Rectal smooth muscle tissue (tissue), 1 donor: ENCODE measurements around the gene TNNC1.
A peak's percentile ranks its signal among the peaks of the same experiment; 100 is the strongest.

Experiments used
- H3K27ac ChIP-seq: one replicate; pipeline ENCODE4 v1.7.0; 2013; ENCODE audit warnings: low read depth, low read length, inconsistent platforms
- H3K27me3 ChIP-seq: one replicate; pipeline ENCODE4 v1.7.0; 2013; ENCODE audit warnings: low read length; ENCODE audit not compliant: control insufficient read depth, insufficient read depth
- H3K36me3 ChIP-seq: one replicate; pipeline ENCODE4 v1.7.0; 2013; ENCODE audit warnings: low read length; ENCODE audit not compliant: control insufficient read depth, insufficient read depth
- H3K4me1 ChIP-seq: one replicate; pipeline ENCODE4 v1.7.0; 2013; ENCODE audit warnings: low read length; ENCODE audit not compliant: control insufficient read depth, insufficient read depth
- H3K4me3 ChIP-seq: one replicate; pipeline ENCODE4 v1.7.0; 2013; ENCODE audit warnings: low read length
- H3K9ac ChIP-seq: one replicate; pipeline ENCODE4 v1.7.0; 2013; ENCODE audit warnings: low read length

The TNNC1 gene

DNA sequence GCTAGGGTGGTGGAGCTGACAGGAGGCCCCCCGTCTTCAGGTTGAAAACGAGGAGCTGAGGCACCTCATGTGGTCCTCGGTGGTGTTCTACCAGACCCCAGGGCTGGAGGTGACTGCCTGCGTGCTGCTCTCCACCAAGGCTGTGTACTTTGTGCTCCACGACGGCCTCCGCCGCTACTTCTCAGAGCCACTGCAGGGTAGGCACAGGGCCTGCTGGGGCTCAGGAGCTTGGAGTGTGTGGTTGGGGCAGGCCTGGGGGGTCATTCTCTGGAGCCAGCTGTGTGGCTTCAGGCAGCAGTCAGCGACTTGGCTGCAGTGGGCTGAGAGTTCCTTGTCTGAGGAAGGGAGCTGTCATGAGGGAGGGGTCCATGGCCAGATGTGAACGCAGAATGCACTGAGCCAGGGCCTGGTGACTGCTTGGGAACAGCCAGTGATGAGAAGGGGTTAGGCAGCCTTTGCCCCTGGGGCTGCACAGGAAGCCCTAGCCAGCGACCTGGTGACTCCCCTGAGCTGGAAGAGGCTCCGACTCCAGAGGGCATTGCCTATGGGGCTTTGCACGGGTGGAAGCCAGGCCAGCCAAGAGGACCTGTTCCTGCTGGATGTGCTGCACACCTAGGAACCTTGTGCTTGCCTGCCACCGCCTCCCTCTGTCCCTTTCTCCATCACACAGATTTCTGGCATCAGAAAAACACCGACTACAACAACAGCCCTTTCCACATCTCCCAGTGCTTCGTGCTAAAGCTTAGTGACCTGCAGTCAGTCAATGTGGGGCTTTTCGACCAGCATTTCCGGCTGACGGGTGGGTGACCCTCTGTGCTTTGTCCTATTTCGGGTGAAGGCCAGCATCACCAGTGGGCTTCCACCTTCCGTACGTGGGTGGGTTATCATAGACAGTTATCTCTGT is 36.4 kb upstream of the TNNC1 start:
- Histone ChIP-seq H3K4me1 (no peaks in the 10 kb centered on the region), H3K27me3 (no peaks in the 10 kb centered on the region), H3K4me3 (no peak overlapping the region), H3K27ac (no peak overlapping the region), H3K9ac (no peak overlapping the region), H3K36me3 (peaks cover 45% of the 10 kb centered on the region)

DNA sequence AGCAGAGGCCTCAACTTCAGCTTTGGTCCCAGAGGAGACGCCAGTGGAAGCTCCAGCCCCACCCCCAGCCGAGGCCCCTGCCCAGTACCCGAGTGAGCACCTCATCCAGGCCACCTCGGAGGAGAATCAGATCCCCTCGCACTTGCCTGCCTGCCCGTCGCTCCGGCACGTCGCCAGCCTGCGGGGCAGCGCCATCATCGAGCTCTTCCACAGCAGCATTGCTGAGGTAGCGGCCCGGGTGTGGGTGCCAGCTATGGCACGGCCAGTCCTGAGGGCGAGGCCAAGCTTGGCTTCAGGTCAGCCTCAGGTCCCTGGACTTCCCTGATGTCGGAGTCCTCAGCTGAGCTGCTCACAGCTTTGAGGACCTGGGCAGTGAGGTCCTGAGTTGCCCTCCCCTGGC is 35.6 kb upstream of the TNNC1 start:
- Histone ChIP-seq H3K9ac (no peak overlapping the region), H3K27me3 (no peaks in the 10 kb centered on the region), H3K27ac (no peak overlapping the region), H3K36me3 (peaks cover 45% of the 10 kb centered on the region), H3K4me1 (no peaks in the 10 kb centered on the region), H3K4me3 (no peak overlapping the region)

DNA sequence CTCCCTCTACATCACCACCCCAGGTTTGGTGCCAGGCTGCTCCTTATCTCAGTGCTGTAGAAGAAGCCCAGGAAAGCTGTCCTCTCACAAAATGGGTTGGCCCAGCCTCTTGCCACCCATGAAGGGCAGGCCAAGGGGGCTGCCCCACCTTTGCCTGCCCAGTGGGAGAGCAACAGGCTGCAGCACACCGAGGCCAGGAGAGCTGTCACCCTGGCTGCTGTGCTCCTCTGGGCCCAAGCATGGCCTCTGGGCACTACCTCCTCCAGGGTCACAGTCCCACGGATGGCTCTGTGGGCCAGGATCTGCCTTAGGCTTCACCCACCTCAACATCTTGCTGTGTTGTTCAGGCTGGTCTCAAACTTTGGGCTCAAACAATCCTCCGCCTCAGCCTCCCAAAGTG is 34.9 kb upstream of the TNNC1 start:
- Histone ChIP-seq H3K9ac (no peak overlapping the region), H3K27me3 (no peaks in the 10 kb centered on the region), H3K36me3 (peaks cover 45% of the 10 kb centered on the region), H3K27ac (no peak overlapping the region), H3K4me1 (peaks cover under 1% of the 10 kb centered on the region), H3K4me3 (no peak overlapping the region)

DNA sequence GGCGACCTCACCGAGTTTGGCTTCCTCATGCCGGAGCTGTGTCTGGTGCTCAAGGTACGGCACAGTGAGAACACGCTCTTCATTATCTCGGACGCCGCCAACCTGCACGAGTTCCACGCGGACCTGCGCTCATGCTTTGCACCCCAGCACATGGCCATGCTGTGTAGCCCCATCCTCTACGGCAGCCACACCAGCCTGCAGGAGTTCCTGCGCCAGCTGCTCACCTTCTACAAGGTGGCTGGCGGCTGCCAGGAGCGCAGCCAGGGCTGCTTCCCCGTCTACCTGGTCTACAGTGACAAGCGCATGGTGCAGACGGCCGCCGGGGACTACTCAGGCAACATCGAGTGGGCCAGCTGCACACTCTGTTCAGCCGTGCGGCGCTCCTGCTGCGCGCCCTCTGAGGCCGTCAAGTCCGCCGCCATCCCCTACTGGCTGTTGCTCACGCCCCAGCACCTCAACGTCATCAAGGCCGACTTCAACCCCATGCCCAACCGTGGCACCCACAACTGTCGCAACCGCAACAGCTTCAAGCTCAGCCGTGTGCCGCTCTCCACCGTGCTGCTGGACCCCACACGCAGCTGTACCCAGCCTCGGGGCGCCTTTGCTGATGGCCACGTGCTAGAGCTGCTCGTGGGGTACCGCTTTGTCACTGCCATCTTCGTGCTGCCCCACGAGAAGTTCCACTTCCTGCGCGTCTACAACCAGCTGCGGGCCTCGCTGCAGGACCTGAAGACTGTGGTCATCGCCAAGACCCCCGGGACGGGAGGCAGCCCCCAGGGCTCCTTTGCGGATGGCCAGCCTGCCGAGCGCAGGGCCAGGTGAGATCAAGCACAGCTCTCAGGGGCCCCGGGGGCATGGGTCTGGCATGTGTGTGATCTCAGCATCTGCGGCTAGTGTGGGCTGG is 34.2 kb upstream of the TNNC1 start:
- Histone ChIP-seq H3K27me3 (no peaks in the 10 kb centered on the region), H3K36me3 (peaks cover 48% of the 10 kb centered on the region), H3K4me3 (no peak overlapping the region), H3K27ac (no peak overlapping the region), H3K9ac (no peak overlapping the region), H3K4me1 (peaks cover 6% of the 10 kb centered on the region)

DNA sequence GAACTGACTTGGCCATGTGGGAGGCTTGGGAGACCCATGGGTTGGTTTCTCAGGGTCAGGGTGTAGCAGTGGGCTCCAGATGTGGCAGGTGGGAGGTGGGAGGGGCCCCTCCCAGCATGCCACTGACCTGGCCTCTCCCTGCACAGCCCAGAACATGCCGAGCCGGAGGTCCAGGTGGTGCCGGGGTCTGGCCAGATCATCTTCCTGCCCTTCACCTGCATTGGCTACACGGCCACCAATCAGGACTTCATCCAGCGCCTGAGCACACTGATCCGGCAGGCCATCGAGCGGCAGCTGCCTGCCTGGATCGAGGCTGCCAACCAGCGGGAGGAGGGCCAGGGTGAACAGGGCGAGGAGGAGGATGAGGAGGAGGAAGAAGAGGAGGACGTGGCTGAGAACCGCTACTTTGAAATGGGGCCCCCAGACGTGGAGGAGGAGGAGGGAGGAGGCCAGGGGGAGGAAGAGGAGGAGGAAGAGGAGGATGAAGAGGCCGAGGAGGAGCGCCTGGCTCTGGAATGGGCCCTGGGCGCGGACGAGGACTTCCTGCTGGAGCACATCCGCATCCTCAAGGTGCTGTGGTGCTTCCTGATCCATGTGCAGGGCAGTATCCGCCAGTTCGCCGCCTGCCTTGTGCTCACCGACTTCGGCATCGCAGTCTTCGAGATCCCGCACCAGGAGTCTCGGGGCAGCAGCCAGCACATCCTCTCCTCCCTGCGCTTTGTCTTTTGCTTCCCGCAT is 33.4 kb upstream of the TNNC1 start:
- Histone ChIP-seq H3K36me3 (peaks cover 44% of the 10 kb centered on the region), H3K9ac (no peak overlapping the region), H3K27ac (no peak overlapping the region), H3K27me3 (no peaks in the 10 kb centered on the region), H3K4me1 (peaks cover 6% of the 10 kb centered on the region), H3K4me3 (no peak overlapping the region)

DNA sequence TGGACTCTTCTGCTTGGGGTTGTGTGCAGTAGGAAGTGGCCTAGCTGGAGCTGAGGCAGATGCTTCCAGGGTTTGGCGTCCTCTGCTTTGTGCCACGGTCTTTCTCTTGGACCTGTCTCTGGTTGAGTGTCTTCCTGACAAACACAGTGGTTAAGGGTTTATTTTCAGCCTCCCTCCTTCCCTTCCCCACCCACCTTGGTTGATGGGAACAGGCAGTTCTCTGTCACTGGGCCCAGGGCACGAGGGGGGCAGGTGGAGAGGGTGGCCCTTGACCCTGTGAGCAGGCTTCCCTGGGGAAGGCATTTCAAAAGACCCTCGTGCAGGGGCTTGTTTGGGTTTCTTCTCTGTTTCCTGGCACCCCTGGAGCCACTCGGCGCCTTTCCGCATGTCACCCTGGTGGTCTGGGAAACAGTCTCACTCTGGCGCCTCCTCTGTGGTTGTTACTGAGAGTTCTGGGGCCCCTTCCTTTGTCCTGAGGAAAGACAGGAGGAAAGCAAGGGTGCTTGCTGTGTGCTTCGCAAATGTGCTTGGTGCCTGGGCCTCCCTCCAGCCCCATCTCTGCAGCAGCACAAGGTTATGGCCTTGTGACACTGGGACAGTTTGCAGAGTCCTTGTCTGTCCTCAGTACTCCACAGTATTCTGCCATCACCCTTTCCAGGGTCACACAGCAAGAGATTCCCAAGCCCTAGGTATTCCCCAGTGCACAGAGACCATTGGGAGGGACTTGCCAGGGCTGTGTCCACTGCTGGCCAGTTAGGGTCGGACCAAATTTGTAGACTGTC is 31.0 kb upstream of the TNNC1 start:
- Histone ChIP-seq H3K36me3 (peaks cover 38% of the 10 kb centered on the region), H3K4me3 (no peak overlapping the region), H3K4me1 (peaks cover 6% of the 10 kb centered on the region), H3K9ac (no peak overlapping the region), H3K27me3 (no peaks in the 10 kb centered on the region), H3K27ac (peak overlapping the region; percentile 63)

DNA sequence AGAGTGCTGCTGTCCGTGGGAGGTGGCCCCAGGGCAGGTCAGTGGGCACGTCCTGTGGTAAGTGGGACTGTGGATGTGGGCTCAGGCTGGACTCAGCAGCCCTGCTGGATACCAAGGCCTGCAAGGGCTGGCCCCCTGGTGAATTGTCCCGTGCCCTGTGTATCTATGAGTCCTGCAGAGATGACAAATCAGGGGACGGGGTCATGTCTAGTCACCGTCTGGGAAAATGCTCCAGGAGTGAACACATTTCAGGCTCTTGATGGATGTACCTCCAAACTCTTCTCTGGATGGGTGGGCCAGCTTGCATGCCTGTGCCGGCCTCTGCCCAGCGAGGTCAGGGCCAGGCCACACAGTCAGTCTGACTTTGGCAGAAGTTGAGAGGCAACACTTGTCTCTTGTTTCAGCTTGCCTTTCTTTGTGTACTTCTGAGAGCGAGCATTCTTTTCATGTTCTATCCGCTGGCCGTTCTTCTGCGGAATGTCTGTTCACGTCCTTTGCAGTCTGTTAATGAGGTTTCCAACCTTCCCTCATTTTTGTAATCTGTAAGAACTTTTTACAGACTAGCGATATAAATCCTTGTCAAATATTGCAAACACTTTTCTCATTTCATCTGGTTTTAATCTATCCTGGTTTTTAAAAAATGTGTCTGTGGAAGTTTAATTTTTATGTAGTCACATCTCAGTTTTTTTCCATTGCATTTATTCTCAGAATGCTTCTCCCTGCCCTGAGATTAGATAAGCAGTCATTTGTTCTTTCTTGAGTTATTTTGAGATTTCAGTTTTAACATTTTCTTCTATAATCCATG is 29.9 kb upstream of the TNNC1 start:
- H3K27me3 ChIP-seq: no peaks in the 10 kb centered on the region
- no peak overlapping the region for H3K4me3 ChIP-seq
- H3K36me3 ChIP-seq: peaks cover 45% of the 10 kb centered on the region
- H3K9ac ChIP-seq: no peak overlapping the region
- peak overlapping the region; percentile 69 for H3K27ac ChIP-seq
- H3K4me1 ChIP-seq: peaks cover 6% of the 10 kb centered on the region

DNA sequence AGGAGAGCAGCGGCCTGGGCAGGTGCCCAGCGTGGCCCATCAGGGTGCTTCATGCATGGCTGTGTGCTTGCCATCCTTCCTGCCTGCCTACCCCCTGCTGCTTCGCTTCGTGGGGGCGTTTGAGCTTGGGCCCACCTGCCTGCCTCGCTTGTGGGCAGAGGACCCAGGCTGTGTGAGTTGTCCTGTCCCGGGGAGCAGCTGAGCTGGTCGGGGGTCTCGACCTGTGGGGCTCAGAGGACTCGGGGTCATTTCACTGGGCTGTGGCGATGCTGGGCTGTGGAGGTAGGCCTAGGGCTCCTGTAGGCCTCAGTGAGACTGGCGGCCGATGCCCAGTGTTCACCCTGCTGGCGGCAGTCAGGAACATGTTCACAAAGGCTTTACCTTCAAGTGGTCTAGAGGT is 29.2 kb upstream of the TNNC1 start:
- no peak overlapping the region for H3K4me3 ChIP-seq
- H3K36me3 ChIP-seq: peaks cover 50% of the 10 kb centered on the region
- no peak overlapping the region for H3K9ac ChIP-seq
- H3K27me3 ChIP-seq: no peaks in the 10 kb centered on the region
- H3K27ac ChIP-seq: peak overlapping the region; percentile 69
- H3K4me1 ChIP-seq: peaks cover 6% of the 10 kb centered on the region

DNA sequence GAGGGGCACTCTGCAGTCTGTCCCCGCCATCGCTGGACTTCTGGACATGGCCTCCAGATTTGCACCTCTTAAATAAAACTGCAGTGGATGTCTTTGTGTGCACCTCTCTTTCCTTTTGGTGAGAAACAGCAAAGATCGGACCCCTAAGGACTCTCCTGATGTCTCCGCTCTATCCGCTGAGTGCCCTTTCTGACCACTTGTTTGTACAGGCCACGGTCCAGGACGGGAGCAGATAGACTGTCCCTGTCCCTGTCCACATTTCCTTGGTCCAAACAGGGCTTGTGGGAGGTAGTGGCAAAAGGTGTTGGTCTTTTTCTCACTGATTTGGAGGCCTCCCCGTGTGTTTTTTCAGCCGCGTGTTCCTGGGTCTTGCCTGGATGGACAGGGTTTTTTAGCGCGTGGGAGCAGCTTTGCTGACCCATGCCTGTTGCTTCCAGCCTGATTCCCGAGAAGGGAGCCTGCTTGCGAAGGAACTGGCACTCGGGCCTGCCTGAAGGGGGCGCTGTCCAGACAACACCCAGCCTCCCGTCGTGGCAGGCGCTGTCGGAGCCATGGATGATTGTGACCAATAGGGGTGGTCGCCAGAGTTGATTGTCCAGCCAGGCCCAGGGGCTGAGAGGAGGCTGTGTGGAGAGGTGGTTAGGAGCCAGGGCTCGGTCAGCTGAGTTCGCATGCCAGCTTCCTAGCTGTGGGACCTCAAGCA is 28.1 kb upstream of the TNNC1 start:
- Histone ChIP-seq H3K4me1 (peaks cover 6% of the 10 kb centered on the region), H3K27ac (no peak overlapping the region), H3K27me3 (no peaks in the 10 kb centered on the region), H3K9ac (no peak overlapping the region), H3K4me3 (no peak overlapping the region), H3K36me3 (peaks cover 50% of the 10 kb centered on the region)

DNA sequence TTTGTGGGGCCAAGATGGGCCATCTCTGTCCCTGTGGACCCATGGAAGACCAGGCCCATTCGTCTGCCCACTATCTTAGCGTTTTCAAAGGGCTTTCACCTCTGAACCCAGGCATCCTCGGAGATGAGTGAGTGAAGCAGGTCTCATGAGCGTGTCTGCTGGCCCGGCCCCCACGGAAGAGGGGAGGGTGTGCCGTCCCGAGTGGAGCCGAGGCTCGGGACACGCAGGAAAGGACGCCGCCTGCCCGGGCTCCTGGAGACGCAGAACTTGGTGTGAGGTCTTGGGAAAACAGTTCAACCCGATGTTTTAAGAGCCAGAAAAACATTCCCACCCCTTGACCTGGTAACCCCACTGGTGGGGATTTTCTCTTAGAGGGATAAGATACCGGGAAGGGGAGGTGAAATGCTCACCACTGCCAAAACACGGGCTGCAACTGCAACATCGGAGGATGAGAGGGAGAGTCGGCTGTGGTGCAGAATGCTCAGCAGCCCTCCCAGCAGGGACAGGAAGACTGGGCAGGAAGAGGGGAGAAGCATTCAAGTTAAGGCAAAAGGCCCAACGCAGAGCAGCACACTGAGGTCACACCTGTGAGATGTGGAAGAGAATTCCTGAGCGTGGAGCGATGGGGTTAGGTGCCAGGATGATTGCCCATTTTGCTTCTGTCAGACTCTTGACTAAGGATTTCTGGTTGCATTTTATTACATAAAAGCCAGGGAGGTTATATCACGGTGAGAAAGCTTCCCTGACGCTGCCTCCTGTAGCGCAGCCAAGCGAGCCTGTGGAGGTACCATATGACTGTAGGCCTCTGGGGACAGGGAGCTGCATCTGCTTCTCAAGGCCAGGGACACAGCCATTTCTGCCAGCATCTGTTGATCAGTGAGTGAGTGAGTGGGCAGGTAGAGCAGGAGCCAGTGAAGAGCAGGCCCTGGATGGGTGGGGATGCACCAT is 27.2 kb upstream of the TNNC1 start:
- Histone ChIP-seq H3K36me3 (peaks cover 49% of the 10 kb centered on the region), H3K27me3 (no peaks in the 10 kb centered on the region), H3K4me1 (peaks cover 6% of the 10 kb centered on the region), H3K9ac (no peak overlapping the region), H3K27ac (no peak overlapping the region), H3K4me3 (no peak overlapping the region)
